Measurements from ENCODE around the gene RBM12.

RBM12 gene

DNA sequence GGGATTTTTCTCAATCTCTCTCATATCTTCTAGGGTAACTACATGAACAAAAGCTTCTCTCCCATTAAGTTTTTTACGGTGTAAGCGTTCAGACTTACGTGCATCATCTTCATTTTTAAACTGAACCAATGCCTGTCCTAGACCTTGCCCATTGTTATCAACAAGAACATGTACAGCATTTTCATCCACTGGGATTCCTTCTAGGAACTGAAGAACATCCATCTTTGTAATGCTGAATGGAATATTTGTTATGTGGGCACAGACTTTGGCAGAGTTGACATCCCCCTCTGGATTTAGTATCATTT lies 11.3 kb downstream of the RBM12 start:
- Histone ChIP-seq H3K27ac (ENCODE audit: low read depth, low read length, severe bottlenecking) (no peak overlapping the region), H3K4me1 (ENCODE audit: control insufficient read depth, insufficient read depth, low read length, poor library complexity, severe bottlenecking) (no peaks in the 10 kb centered on the region), H3K9me3 (ENCODE audit: control insufficient read depth, low read length) (no peaks in the 10 kb centered on the region), H3K36me3 (ENCODE audit: control insufficient read depth, insufficient read depth, low read length) (peaks cover 71% of the 10 kb centered on the region), H3K4me3 (ENCODE audit: extremely low read depth, insufficient read depth, low read length, poor library complexity, severe bottlenecking) (no peak overlapping the region)
- 100% methylated on average over 2 to 3 of the region's 3 CpGs for WGBS, 2 experiments (ENCODE audit: insufficient coverage in 2 of 2)

DNA sequence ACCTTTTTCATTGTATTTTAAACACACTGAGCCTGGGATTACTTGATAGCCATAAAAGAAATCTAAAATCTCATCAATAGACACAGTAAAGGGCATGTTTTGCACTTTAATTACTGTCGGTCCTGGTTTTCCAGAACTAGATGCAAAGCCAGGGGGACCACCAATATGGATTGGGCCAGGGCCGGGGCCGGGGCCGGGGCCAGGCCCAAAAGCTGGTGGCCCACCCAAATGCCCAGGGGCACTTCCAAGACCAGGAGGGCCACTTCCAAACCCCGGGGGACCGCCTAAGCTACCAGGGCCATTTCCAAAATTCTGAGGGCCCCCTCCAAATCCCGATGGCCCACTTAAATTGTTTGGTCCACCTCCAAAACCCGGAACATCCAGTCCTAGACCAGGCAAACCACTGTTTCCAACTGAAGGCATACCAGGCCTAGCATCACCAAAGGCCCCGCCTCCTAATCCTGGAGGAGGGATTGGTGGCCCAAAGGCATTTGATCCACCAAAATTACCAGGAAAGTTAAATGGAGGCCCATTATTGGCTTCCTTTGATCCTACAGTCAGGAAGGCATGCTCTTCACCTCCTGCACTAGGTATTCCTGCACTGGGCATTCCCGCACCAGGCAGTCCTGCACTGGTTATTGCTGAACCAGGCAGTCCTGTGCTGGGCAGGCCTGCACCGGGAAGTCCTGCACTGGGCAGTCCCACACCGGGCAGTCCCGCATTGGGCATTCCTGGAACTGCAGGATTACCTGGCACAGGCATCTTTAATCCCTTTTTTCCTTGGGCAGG lies 11.9 kb downstream of the RBM12 start:
- H3K36me3 ChIP-seq (ENCODE audit: control insufficient read depth, insufficient read depth, low read length), result peaks cover 74% of the 10 kb centered on the region
- no peaks in the 10 kb centered on the region for H3K4me1 ChIP-seq (ENCODE audit: control insufficient read depth, insufficient read depth, low read length, poor library complexity, severe bottlenecking)
- whole genome bisulfite sequencing, 2 experiments (ENCODE audit: insufficient coverage in 2 of 2), result 98% methylated on average over 11 to 13 of the region's 13 CpGs
- no peak overlapping the region for H3K4me3 ChIP-seq (ENCODE audit: extremely low read depth, insufficient read depth, low read length, poor library complexity, severe bottlenecking)
- no peaks in the 10 kb centered on the region for H3K9me3 ChIP-seq (ENCODE audit: control insufficient read depth, low read length)
- H3K27ac ChIP-seq (ENCODE audit: low read depth, low read length, severe bottlenecking), result no peak overlapping the region

DNA sequence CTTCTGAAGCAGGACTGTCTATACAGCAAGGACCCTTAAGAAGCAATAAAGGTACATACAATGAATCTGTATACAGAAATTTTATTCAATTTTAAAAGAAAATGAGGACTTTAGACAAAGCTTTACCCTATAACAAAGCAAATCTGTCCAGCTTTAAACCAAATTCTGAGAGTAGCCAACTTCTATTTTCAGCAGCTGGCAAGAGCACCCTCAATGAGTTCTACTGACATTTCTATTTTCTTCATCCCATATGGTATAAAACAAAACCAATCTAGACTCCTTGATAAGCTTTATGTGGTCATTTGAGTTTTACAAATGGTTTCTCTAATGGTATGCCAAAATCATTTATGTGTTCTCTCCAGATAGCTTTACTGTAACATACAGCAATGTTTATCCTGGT lies 12.7 kb downstream of the RBM12 start:
- Histone ChIP-seq H3K4me1 (ENCODE audit: control insufficient read depth, insufficient read depth, low read length, poor library complexity, severe bottlenecking) (no peaks in the 10 kb centered on the region), H3K4me3 (ENCODE audit: extremely low read depth, insufficient read depth, low read length, poor library complexity, severe bottlenecking) (no peak overlapping the region), H3K27ac (ENCODE audit: low read depth, low read length, severe bottlenecking) (no peak overlapping the region), H3K9me3 (ENCODE audit: control insufficient read depth, low read length) (no peaks in the 10 kb centered on the region), H3K36me3 (ENCODE audit: control insufficient read depth, insufficient read depth, low read length) (peaks cover 73% of the 10 kb centered on the region)

DNA sequence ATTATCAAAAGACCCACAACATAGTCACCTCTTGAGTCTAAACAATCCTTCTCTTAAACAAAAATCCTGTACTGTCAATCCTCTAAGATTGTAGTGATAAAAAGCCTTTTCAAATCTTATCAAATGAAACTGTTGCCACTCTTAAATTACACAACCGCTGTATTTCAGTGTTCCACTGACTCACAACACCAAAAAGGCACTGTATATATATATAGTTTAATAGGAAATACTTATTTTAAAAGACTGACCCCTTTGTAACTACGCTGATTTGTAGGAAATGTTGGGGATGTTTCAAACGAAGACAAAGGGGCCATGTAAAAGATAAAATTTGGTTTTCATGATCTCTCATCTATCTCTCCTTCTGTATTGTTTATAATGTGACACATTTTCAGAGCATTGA lies 14.1 kb downstream of the RBM12 start:
- Histone ChIP-seq H3K27ac (ENCODE audit: low read depth, low read length, severe bottlenecking) (no peak overlapping the region), H3K9me3 (ENCODE audit: control insufficient read depth, low read length) (no peaks in the 10 kb centered on the region), H3K4me1 (ENCODE audit: control insufficient read depth, insufficient read depth, low read length, poor library complexity, severe bottlenecking) (no peaks in the 10 kb centered on the region), H3K4me3 (ENCODE audit: extremely low read depth, insufficient read depth, low read length, poor library complexity, severe bottlenecking) (no peak overlapping the region), H3K36me3 (ENCODE audit: control insufficient read depth, insufficient read depth, low read length) (peaks cover 64% of the 10 kb centered on the region)
- no CpG with 5 or more reads among the region's 3 CpGs for WGBS, 2 experiments (ENCODE audit: insufficient coverage in 2 of 2)

DNA sequence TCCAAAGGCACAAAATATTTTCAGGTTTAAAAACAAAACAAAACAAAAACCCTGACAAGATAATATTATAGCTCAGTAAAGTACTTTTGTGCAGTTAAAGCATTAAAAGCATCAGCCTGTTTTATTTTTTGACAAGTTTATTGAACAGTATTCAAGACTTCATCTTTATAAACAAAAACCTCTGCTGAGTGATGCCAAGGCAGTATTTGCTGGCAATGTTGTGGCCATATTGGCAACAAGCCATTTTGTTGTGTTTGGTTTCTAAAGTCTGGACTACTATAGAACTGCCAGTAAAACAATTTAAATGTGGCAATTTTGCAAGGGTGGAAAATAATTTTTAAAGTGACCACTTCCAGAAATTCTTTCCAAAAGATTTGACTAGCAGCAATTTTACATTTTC lies 15.9 kb downstream of the RBM12 start:
- no peaks in the 10 kb centered on the region for H3K9me3 ChIP-seq (ENCODE audit: control insufficient read depth, low read length)
- H3K27ac ChIP-seq (ENCODE audit: low read depth, low read length, severe bottlenecking), result no peak overlapping the region
- peaks cover 48% of the 10 kb centered on the region for H3K36me3 ChIP-seq (ENCODE audit: control insufficient read depth, insufficient read depth, low read length)
- no peak overlapping the region for H3K4me3 ChIP-seq (ENCODE audit: extremely low read depth, insufficient read depth, low read length, poor library complexity, severe bottlenecking)
- H3K4me1 ChIP-seq (ENCODE audit: control insufficient read depth, insufficient read depth, low read length, poor library complexity, severe bottlenecking), result no peaks in the 10 kb centered on the region

DNA sequence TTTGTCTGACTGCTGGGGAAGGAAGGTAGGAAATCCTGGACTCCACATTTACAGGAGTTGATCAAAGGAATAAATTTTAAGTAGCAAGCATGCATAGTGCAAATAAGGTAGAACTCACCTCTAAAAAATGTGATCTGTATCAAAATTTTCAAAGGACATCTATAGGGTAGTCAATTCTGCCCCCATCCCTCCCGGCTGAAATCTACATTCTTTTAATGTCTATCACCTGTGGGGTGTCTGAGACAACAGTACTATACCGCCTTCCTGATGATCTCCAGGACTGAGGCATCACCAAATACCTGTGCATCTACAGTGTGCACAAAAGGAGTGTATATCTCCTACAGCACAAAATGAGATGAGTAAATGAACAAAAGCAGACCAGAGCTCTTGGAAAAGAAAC lies 19.9 kb downstream of the RBM12 start:
- Histone ChIP-seq H3K4me1 (ENCODE audit: control insufficient read depth, insufficient read depth, low read length, poor library complexity, severe bottlenecking) (no peaks in the 10 kb centered on the region), H3K4me3 (ENCODE audit: extremely low read depth, insufficient read depth, low read length, poor library complexity, severe bottlenecking) (no peak overlapping the region), H3K9me3 (ENCODE audit: control insufficient read depth, low read length) (no peaks in the 10 kb centered on the region), H3K36me3 (ENCODE audit: control insufficient read depth, insufficient read depth, low read length) (peaks cover 24% of the 10 kb centered on the region), H3K27ac (ENCODE audit: low read depth, low read length, severe bottlenecking) (no peak overlapping the region)
- WGBS, 2 experiments (ENCODE audit: insufficient coverage in 2 of 2), result 100% methylated on average over 1 of the region's 2 CpGs

DNA sequence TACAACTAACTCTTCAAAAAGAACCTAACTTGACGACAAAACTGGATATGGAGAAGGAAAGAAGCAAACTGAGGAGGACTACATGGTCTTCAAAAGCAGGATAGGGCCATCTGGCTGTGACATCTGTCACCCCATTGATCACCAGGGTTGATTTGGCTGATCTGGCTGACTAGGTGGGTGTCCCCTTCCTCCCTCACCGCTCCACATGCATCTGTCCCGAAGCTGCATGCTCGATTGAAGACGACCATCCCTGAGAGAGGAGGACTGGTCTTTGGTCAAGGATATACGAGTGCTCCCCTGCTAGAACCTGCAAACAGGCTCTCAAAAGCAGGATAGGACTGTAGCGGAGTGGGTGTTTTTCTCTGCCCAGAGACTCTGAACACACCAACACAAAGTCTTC lies 21.7 kb downstream of the RBM12 start:
- Histone ChIP-seq H3K9me3 (ENCODE audit: control insufficient read depth, low read length) (no peaks in the 10 kb centered on the region), H3K27ac (ENCODE audit: low read depth, low read length, severe bottlenecking) (no peak overlapping the region), H3K4me3 (ENCODE audit: extremely low read depth, insufficient read depth, low read length, poor library complexity, severe bottlenecking) (no peak overlapping the region), H3K4me1 (ENCODE audit: control insufficient read depth, insufficient read depth, low read length, poor library complexity, severe bottlenecking) (no peaks in the 10 kb centered on the region), H3K36me3 (ENCODE audit: control insufficient read depth, insufficient read depth, low read length) (peaks cover 11% of the 10 kb centered on the region)
- WGBS, 2 experiments (ENCODE audit: insufficient coverage in 2 of 2), result 91 to 100% methylated on average over 5 of the region's 7 CpGs

DNA sequence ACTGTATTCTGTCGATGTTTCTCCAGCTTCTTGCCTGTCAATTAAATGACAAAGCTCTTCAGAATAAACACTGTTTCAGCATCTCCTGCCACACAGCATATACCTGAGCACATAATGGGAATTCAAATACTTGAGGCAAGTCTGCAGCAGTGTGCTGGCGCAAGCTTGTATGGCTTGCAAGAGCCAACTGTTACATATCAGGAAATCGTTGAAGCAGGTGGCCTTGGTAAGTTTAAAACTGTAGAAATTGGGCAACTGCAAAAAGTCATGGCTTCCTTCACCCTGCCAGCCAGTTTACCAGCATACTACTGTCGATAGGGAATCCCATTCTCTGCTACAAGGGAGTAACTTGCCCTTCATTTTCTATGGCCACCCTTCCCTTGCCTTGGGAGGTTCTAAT lies 23.0 kb downstream of the RBM12 start:
- H3K4me1 ChIP-seq (ENCODE audit: control insufficient read depth, insufficient read depth, low read length, poor library complexity, severe bottlenecking), result no peaks in the 10 kb centered on the region
- H3K9me3 ChIP-seq (ENCODE audit: control insufficient read depth, low read length), result no peaks in the 10 kb centered on the region
- H3K36me3 ChIP-seq (ENCODE audit: control insufficient read depth, insufficient read depth, low read length), result peaks cover 4% of the 10 kb centered on the region
- no peak overlapping the region for H3K4me3 ChIP-seq (ENCODE audit: extremely low read depth, insufficient read depth, low read length, poor library complexity, severe bottlenecking)
- no peak overlapping the region for H3K27ac ChIP-seq (ENCODE audit: low read depth, low read length, severe bottlenecking)
- WGBS, 2 experiments (ENCODE audit: insufficient coverage in 2 of 2), result 88 to 100% methylated on average over 3 to 4 of the region's 4 CpGs

DNA sequence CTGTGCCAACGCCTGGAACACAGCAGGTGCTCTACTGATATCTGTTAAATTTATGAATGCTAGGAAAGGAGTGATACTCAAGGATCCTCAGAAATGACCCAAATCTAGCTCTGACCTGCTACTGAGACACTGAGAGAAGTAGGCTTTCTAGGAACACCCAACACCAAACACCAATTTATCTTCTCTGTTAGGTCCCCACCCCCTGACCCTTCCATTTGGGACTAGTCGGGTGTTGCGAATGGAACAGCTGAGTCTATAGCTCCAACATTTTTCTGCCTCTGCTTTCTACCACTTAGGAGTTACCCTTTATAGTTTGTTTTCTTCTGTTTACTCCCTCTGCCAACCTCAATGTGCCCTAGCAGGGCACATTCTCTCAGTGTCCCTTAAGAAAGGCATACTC lies 24.0 kb downstream of the RBM12 start:
- no peak overlapping the region for H3K27ac ChIP-seq (ENCODE audit: low read depth, low read length, severe bottlenecking)
- peaks cover 4% of the 10 kb centered on the region for H3K36me3 ChIP-seq (ENCODE audit: control insufficient read depth, insufficient read depth, low read length)
- no peak overlapping the region for H3K4me3 ChIP-seq (ENCODE audit: extremely low read depth, insufficient read depth, low read length, poor library complexity, severe bottlenecking)
- no peaks in the 10 kb centered on the region for H3K4me1 ChIP-seq (ENCODE audit: control insufficient read depth, insufficient read depth, low read length, poor library complexity, severe bottlenecking)
- WGBS, 2 experiments (ENCODE audit: insufficient coverage in 2 of 2), result 77 to 81% methylated on average over 2 to 3 of the region's 3 CpGs
- no peaks in the 10 kb centered on the region for H3K9me3 ChIP-seq (ENCODE audit: control insufficient read depth, low read length)

DNA sequence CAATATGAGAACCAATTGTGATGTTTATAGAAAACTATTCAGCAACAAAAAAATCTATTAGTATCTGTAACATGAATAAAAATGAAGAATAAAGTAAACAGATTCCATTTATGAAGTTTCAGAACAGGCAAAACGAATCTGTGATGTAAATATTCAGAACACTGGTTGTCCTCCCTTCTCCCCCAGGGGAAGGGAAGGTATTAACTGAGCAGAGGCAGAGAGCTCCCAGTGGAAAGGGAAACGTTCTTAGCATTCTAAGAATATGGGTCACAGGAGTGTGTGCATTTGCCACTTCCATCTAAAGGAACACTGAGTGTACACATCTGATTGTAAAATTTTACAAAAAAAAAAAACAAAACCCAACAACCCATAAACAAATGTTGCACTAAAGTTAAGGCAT lies 25.9 kb downstream of the RBM12 start:
- Histone ChIP-seq H3K4me3 (ENCODE audit: extremely low read depth, insufficient read depth, low read length, poor library complexity, severe bottlenecking) (no peak overlapping the region), H3K36me3 (ENCODE audit: control insufficient read depth, insufficient read depth, low read length) (peaks cover 4% of the 10 kb centered on the region), H3K9me3 (ENCODE audit: control insufficient read depth, low read length) (no peaks in the 10 kb centered on the region), H3K4me1 (ENCODE audit: control insufficient read depth, insufficient read depth, low read length, poor library complexity, severe bottlenecking) (no peaks in the 10 kb centered on the region), H3K27ac (ENCODE audit: low read depth, low read length, severe bottlenecking) (no peak overlapping the region)
- WGBS, 2 experiments (ENCODE audit: insufficient coverage in 2 of 2), result 80% methylated on average over 1 of the region's 2 CpGs; no CpG with 5 or more reads in 1 of the 2 experiments

DNA sequence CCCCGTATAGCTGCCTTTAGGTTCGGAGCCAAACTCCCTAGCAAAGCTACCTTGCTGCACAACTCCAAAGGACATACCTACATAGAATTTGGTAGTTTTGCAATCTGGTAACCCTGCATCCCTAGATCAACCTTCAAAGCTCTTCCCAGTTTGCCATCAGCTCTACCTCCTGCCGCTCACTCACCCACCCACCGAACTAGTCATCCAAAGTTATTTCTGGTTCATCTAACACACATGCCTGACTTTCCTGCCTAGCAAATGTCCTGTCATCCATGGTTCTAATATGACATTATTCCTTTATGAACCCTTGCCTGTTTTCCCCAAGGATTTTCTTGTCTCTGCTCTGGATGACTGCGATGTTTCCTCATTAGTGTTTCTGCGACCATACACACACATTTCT lies 27.4 kb downstream of the RBM12 start:
- Histone ChIP-seq H3K4me1 (ENCODE audit: control insufficient read depth, insufficient read depth, low read length, poor library complexity, severe bottlenecking) (no peaks in the 10 kb centered on the region), H3K4me3 (ENCODE audit: extremely low read depth, insufficient read depth, low read length, poor library complexity, severe bottlenecking) (no peak overlapping the region), H3K27ac (ENCODE audit: low read depth, low read length, severe bottlenecking) (no peak overlapping the region), H3K9me3 (ENCODE audit: control insufficient read depth, low read length) (no peaks in the 10 kb centered on the region), H3K36me3 (ENCODE audit: control insufficient read depth, insufficient read depth, low read length) (peaks cover 14% of the 10 kb centered on the region)
- WGBS, 2 experiments (ENCODE audit: insufficient coverage in 2 of 2), result 96 to 97% methylated on average over 6 of the region's 6 CpGs

Data from mesodermal cell (in vitro differentiated cells).